ENCODE data around the gene WFS1. TPM values are rescaled to one million over a fixed set of nuclear protein-coding genes. Genes with fewer than 3 reads are reported as not detected.

Gene WFS1
- total RNA-seq, 1 experiment from 2014 or later, result 21.5 TPM

- no peak overlapping the region for H2AFZ ChIP-seq (ENCODE audit: low read depth, low read length, poor library complexity, severe bottlenecking)
- H3K9me3 ChIP-seq (ENCODE audit: control insufficient read depth in 1 of 2, insufficient read depth in 1 of 2, low read depth in 1 of 2, low read length in 2 of 2), result no peaks in the 10 kb centered on the region
- TF ChIP-seq FOSL1 (IDR thresholded peaks at IDR 0.05; ENCODE audit: low read depth), result no peak
- no peak for TF ChIP-seq JUND (IDR thresholded peaks at IDR 0.05)
- TF ChIP-seq TCF7L2 (IDR thresholded peaks at IDR 0.05; ENCODE audit: borderline replicate concordance, extremely low read depth, insufficient read depth, insufficient read length), result no peak
- no peak for TF ChIP-seq RAD21 (IDR thresholded peaks at IDR 0.05; ENCODE audit: low read depth)
- no peak for TF ChIP-seq REST (IDR thresholded peaks at IDR 0.05; ENCODE audit: low read depth)
- TF ChIP-seq EZH2 (IDR thresholded peaks at IDR 0.05), result no peak
- no peak for TF ChIP-seq CBX3 (IDR thresholded peaks at IDR 0.05; ENCODE audit: low read depth)
- no peak for TF ChIP-seq ZBTB33 (IDR thresholded peaks at IDR 0.05; ENCODE audit: extremely low read depth, insufficient replicate concordance, low read length)
- no peak for TF ChIP-seq SP1 (IDR thresholded peaks at IDR 0.05; ENCODE audit: low read depth)
- TF ChIP-seq EGR1 (IDR thresholded peaks at IDR 0.05; ENCODE audit: low read depth), result no peak
- TF ChIP-seq SRF (IDR thresholded peaks at IDR 0.05; ENCODE audit: low read depth), result no peak
- TF ChIP-seq, protein P1, sequence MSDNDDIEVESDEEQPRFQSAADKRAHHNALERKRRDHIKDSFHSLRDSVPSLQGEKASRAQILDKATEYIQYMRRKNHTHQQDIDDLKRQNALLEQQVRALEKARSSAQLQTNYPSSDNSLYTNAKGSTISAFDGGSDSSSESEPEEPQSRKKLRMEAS (IDR thresholded peaks at IDR 0.05), result no peak
- no peak for TF ChIP-seq SIN3A (IDR thresholded peaks at IDR 0.05; ENCODE audit: low read depth)
- TF ChIP-seq POLR2A (IDR thresholded peaks at IDR 0.05; ENCODE audit: borderline replicate concordance, extremely low read depth, insufficient read depth, insufficient read length), result no peak
- TF ChIP-seq, protein P2, sequence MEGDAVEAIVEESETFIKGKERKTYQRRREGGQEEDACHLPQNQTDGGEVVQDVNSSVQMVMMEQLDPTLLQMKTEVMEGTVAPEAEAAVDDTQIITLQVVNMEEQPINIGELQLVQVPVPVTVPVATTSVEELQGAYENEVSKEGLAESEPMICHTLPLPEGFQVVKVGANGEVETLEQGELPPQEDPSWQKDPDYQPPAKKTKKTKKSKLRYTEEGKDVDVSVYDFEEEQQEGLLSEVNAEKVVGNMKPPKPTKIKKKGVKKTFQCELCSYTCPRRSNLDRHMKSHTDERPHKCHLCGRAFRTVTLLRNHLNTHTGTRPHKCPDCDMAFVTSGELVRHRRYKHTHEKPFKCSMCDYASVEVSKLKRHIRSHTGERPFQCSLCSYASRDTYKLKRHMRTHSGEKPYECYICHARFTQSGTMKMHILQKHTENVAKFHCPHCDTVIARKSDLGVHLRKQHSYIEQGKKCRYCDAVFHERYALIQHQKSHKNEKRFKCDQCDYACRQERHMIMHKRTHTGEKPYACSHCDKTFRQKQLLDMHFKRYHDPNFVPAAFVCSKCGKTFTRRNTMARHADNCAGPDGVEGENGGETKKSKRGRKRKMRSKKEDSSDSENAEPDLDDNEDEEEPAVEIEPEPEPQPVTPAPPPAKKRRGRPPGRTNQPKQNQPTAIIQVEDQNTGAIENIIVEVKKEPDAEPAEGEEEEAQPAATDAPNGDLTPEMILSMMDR (IDR thresholded peaks at IDR 0.05 in 2 of 3, conservative IDR thresholded peaks at IDR 0.05 in 1 of 3; ENCODE audit: borderline replicate concordance in 1 of 3, insufficient read depth in 1 of 3, low read depth in 2 of 3, low read length in 2 of 3), result no peak
- no peak for TF ChIP-seq CEBPB (IDR thresholded peaks at IDR 0.05; ENCODE audit: low read depth)
- no peak for TF ChIP-seq POLR2AphosphoS5 (IDR thresholded peaks at IDR 0.05; ENCODE audit: low read depth, low read length)
- TF ChIP-seq ELF1 (IDR thresholded peaks at IDR 0.05; ENCODE audit: borderline replicate concordance, low read depth), result no peak
- no peak for TF ChIP-seq ZFX (IDR thresholded peaks at IDR 0.05)
- no peak overlapping the region for H3K9ac ChIP-seq (ENCODE audit: low read length)
- no peaks in the 10 kb centered on the region for H3K36me3 ChIP-seq (ENCODE audit: control insufficient read depth in 1 of 2, insufficient read depth in 2 of 2, low read length in 2 of 2)
- intact Hi-C loops (cut with micrococcal nuclease), result no loop called here
- H3K4me3 ChIP-seq (replicated peaks in 1 of 2; ENCODE audit: low read depth in 1 of 2, low read length in 2 of 2), result no peak overlapping the region
- ATAC-seq (no peak), DNase-seq (ENCODE audit: low read depth, low spot score) (no peak)
- POLR2A ChIA-PET, result no interaction called here
- no TSS peak for BruUV-seq (replicated peaks)
- RAD21 ChIA-PET (ENCODE audit: low non-redundant PET in 1 of 2, low total read pairs in 2 of 2, uncharacterized antibody in 2 of 2, unreplicated experiment in 2 of 2), result no interaction called here
- H3K79me2 ChIP-seq (ENCODE audit: insufficient read depth, low read length), result no peaks in the 10 kb centered on the region
- H3K9me2 ChIP-seq (ENCODE audit: insufficient read depth), result no peaks in the 10 kb centered on the region
- H4K20me1 ChIP-seq (ENCODE audit: insufficient read depth), result no peaks in the 10 kb centered on the region
- H3K4me2 ChIP-seq (ENCODE audit: low read length), result no peak overlapping the region
- peaks cover 0 to 5% of the 10 kb centered on the region in 2 experiments; a peak in 1 of 4 replicates for H3K4me1 ChIP-seq (ENCODE audit: control insufficient read depth in 1 of 2, insufficient read depth in 2 of 2, low read length in 2 of 2)
- CTCF ChIA-PET, result no interaction called here
- H3K27ac ChIP-seq (ENCODE audit: low read depth, low read length), result no peak overlapping the region
- no peaks in the 10 kb centered on the region for H3K27me3 ChIP-seq (ENCODE audit: insufficient read depth, low read length)
Observed at GRCh38 chr4:6349896-6350603, 80.4 kb downstream of the WFS1 start.

All from HCT116 (cell line).